GM23338 (cell line): ENCODE measurements around the gene PDE4D.

ENCODE experiments used
- CREB1 ChIP-seq: fragments of 250-450 bp; sonication (Bioruptor Pico); IDR thresholded peaks from 2 replicates; pipeline ENCODE4 v1.5.0; 2020; ENCODE audit warnings: low read depth, mild to moderate bottlenecking, moderate library complexity
- EZH2 ChIP-seq: fragments of 200-600 bp; sonication (generic); IDR thresholded peaks from one replicate; pipeline ENCODE4 v1.8.0; 2017; ENCODE audit warnings: antibody characterized with exemption, mild to moderate bottlenecking, low read depth; ENCODE audit not compliant: unreplicated experiment
- EZH2phosphoT487 ChIP-seq: fragments of 200-600 bp; sonication (generic); IDR thresholded peaks from one replicate; pipeline ENCODE4 v1.8.1; 2018; ENCODE audit warnings: antibody characterized with exemption; ENCODE audit not compliant: unreplicated experiment
- POLR2AphosphoS5 ChIP-seq: IDR thresholded peaks from 2 replicates; pipeline ENCODE4 v1.6.1; 2016; ENCODE audit warnings: antibody characterized with exemption, low read depth
- STAT1 ChIP-seq: IDR thresholded peaks from one replicate; pipeline ENCODE4 v1.6.1; 2016; ENCODE audit warnings: antibody characterized with exemption; ENCODE audit not compliant: unreplicated experiment
- TF ChIP-seq, protein P1 (sequence below), 2 experiments: fragments of 200-600 bp in 1 of 2; sonication (generic) in 1 of 2; conservative IDR thresholded peaks; 2 replicates each; pipeline versions ENCODE4 v1.5.1 to v1.6.1; 2016 to 2017; ENCODE audit warnings: antibody characterized with exemption in 2 of 2, low read depth in 2 of 2, mild to moderate bottlenecking in 2 of 2, moderate library complexity in 1 of 2
- TF ChIP-seq, protein P2 (sequence below): fragments of 250-450 bp; sonication (Bioruptor Pico); IDR thresholded peaks from 2 replicates; pipeline ENCODE4 v1.5.0; 2020; ENCODE audit warnings: mild to moderate bottlenecking, moderate library complexity
- TF ChIP-seq, protein P3 (sequence below): IDR thresholded peaks from one replicate; pipeline ENCODE4 v1.6.1; 2018; ENCODE audit warnings: antibody characterized with exemption; ENCODE audit not compliant: unreplicated experiment

DNA sequence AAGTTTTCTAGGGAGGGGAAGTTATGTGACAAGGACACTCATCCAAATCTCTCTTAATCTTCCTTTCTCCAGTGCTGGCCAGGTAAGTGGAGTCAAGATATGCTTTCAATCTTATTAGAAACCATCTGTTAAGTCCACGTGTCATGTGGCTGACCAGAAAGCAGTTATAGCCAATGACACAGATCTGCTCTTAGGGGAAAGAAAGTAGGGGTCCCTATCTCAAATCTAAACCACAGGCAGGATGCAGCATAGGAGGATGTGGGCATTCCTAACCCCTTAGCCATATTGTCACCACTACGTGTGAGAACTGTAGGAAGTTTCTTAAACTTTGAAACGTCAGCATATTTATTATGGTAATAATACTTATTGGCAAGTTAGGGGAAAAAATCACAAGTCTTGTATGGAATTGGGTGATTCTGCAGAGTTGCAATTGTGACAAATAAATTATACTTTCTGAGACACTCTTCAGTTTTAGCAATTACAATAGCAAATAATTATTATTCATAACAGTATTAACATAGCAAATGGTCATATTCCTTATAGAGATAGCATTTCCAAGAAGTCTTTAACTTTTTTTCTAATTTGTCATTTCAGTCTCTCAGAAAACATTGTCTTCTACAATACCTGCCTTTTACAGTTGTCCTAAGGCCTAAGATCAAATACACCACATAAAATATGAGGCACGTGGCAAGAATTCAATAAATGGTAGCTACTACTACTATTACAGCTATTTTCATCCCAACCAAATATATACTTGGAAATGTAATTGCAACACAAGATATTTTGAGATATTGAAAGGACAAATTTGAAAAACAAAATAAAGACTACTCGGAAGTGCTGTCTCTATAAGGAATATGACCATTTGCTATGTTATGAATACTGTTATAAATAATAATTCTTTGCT is 236.9 kb downstream of the PDE4D start:
- TF ChIP-seq, protein P1, sequence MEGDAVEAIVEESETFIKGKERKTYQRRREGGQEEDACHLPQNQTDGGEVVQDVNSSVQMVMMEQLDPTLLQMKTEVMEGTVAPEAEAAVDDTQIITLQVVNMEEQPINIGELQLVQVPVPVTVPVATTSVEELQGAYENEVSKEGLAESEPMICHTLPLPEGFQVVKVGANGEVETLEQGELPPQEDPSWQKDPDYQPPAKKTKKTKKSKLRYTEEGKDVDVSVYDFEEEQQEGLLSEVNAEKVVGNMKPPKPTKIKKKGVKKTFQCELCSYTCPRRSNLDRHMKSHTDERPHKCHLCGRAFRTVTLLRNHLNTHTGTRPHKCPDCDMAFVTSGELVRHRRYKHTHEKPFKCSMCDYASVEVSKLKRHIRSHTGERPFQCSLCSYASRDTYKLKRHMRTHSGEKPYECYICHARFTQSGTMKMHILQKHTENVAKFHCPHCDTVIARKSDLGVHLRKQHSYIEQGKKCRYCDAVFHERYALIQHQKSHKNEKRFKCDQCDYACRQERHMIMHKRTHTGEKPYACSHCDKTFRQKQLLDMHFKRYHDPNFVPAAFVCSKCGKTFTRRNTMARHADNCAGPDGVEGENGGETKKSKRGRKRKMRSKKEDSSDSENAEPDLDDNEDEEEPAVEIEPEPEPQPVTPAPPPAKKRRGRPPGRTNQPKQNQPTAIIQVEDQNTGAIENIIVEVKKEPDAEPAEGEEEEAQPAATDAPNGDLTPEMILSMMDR (conservative IDR thresholded peaks at IDR 0.05; ENCODE audit: low read depth in 2 of 2) = no peak
- TF ChIP-seq, protein P2, sequence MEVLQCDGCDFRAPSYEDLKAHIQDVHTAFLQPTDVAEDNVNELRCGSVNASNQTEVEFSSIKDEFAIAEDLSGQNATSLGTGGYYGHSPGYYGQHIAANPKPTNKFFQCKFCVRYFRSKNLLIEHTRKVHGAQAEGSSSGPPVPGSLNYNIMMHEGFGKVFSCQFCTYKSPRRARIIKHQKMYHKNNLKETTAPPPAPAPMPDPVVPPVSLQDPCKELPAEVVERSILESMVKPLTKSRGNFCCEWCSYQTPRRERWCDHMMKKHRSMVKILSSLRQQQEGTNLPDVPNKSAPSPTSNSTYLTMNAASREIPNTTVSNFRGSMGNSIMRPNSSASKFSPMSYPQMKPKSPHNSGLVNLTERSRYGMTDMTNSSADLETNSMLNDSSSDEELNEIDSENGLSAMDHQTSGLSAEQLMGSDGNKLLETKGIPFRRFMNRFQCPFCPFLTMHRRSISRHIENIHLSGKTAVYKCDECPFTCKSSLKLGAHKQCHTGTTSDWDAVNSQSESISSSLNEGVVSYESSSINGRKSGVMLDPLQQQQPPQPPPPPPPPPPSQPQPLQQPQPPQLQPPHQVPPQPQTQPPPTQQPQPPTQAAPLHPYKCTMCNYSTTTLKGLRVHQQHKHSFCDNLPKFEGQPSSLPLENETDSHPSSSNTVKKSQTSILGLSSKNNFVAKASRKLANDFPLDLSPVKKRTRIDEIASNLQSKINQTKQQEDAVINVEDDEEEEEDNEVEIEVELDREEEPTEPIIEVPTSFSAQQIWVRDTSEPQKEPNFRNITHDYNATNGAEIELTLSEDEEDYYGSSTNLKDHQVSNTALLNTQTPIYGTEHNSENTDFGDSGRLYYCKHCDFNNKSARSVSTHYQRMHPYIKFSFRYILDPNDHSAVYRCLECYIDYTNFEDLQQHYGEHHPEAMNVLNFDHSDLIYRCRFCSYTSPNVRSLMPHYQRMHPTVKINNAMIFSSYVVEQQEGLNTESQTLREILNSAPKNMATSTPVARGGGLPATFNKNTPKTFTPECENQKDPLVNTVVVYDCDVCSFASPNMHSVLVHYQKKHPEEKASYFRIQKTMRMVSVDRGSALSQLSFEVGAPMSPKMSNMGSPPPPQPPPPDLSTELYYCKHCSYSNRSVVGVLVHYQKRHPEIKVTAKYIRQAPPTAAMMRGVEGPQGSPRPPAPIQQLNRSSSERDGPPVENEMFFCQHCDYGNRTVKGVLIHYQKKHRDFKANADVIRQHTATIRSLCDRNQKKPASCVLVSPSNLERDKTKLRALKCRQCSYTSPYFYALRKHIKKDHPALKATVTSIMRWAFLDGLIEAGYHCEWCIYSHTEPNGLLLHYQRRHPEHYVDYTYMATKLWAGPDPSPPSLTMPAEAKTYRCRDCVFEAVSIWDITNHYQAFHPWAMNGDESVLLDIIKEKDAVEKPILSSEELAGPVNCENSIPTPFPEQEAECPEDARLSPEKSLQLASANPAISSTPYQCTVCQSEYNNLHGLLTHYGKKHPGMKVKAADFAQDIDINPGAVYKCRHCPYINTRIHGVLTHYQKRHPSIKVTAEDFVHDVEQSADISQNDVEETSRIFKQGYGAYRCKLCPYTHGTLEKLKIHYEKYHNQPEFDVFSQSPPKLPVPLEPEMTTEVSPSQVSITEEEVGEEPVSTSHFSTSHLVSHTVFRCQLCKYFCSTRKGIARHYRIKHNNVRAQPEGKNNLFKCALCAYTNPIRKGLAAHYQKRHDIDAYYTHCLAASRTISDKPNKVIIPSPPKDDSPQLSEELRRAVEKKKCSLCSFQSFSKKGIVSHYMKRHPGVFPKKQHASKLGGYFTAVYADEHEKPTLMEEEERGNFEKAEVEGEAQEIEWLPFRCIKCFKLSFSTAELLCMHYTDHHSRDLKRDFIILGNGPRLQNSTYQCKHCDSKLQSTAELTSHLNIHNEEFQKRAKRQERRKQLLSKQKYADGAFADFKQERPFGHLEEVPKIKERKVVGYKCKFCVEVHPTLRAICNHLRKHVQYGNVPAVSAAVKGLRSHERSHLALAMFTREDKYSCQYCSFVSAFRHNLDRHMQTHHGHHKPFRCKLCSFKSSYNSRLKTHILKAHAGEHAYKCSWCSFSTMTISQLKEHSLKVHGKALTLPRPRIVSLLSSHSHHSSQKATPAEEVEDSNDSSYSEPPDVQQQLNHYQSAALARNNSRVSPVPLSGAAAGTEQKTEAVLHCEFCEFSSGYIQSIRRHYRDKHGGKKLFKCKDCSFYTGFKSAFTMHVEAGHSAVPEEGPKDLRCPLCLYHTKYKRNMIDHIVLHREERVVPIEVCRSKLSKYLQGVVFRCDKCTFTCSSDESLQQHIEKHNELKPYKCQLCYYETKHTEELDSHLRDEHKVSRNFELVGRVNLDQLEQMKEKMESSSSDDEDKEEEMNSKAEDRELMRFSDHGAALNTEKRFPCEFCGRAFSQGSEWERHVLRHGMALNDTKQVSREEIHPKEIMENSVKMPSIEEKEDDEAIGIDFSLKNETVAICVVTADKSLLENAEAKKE = no peak
- no peak for TF ChIP-seq POLR2AphosphoS5
- TF ChIP-seq, protein P3, sequence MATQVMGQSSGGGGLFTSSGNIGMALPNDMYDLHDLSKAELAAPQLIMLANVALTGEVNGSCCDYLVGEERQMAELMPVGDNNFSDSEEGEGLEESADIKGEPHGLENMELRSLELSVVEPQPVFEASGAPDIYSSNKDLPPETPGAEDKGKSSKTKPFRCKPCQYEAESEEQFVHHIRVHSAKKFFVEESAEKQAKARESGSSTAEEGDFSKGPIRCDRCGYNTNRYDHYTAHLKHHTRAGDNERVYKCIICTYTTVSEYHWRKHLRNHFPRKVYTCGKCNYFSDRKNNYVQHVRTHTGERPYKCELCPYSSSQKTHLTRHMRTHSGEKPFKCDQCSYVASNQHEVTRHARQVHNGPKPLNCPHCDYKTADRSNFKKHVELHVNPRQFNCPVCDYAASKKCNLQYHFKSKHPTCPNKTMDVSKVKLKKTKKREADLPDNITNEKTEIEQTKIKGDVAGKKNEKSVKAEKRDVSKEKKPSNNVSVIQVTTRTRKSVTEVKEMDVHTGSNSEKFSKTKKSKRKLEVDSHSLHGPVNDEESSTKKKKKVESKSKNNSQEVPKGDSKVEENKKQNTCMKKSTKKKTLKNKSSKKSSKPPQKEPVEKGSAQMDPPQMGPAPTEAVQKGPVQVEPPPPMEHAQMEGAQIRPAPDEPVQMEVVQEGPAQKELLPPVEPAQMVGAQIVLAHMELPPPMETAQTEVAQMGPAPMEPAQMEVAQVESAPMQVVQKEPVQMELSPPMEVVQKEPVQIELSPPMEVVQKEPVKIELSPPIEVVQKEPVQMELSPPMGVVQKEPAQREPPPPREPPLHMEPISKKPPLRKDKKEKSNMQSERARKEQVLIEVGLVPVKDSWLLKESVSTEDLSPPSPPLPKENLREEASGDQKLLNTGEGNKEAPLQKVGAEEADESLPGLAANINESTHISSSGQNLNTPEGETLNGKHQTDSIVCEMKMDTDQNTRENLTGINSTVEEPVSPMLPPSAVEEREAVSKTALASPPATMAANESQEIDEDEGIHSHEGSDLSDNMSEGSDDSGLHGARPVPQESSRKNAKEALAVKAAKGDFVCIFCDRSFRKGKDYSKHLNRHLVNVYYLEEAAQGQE = no peak
- TF ChIP-seq EZH2 = no peak
- no peak for TF ChIP-seq CREB1
- no peak for TF ChIP-seq EZH2phosphoT487
- TF ChIP-seq STAT1 = no peak
